ENCODE measurements around the gene CD200.

CD200 gene

DNA sequence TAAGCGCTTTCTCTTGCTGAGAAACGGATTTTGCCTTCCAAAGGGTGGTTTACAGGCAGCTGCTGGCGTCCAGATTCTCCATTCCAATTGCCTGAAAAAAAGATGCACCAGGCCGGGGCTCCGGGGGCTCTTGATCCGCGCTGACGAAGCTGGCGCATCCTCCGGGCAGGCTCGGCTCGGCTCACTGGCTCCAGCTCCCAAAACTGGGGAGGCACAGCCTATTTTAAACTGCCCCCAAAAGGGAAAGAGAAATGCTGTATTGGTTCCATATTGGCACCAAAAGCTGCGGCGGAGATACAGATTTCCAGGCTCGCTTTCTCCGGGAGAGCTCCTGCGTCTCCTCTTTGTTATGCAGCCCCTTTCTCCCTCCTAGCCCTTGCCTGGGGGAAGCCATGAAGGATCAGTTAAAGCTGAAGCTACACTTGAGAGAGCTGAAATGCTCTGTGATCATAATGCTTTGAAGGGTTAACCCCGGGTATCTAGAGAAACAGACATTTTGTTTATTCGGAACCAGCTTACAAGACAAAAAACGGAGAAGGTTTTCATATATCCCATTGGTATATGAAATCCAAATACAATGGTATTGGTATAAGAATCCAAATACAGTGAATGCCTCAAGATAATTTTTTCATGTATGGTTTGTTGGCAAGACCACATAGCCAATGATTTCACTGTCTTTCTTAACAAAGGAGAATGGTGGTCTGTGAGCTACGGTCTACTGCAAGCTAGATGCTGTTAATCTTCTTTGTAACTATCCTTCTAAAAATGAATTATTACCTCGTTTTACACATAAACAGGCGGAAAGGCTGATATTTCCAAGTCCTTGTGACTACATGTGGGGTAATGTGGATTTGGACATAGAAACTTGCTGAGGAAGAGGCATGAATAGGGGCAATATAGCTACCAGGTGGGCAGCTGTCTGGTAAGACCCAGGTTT lies 693 bp downstream of the CD200 start:
- DNase-seq = no peak

DNA sequence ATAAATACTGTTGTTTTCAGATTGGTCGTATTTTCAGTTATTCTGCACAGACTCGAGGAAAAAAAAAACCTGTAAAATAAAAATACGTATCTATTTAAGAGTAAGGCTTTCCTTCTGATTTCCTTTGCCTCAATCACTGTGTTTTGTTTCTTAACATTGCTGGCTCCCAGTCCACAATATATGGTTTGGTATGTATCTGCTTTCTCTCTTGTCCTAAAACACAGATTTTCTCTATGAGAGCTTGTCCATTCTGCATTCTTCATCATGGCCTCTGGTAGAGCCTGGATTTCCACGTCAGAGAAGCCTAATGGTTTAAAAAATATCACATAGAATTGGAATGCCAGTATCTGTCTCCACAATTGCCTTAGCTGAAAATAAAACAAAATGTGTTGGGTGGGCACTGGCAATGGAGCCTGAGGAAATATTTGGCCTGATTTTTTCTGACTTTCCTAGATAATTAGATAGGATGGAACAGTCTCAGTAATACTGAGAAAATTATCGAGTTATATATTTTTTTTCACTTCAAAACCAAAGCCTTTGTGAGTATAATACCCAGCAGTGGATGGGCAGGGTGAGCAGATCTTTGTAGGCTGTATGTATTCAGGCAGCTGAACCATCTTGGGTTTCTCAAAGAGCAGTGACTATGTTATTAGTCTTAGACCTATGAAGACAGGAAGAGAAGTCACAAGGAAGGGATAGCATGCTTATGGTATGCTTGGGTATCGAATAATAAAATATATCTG lies 1.9 kb downstream of the CD200 start:
- no peak for DNase-seq

DNA sequence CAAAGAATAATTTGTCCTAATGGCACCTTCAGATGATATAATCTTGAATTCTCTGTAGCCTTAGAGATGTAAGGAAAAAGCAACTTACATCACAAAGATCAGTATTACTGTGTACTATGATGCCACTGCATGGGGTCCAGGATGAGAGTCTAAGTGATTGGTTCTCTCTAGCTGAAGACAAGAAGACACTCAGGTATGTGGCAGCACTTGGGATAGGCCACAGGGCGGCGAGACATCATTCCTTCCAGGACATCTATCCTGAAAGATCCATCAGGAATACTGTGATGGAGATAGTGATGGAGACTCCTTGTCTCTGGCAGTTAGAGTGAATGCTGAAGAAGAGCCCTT lies 2.5 kb downstream of the CD200 start:
- DNase-seq = no peak

DNA sequence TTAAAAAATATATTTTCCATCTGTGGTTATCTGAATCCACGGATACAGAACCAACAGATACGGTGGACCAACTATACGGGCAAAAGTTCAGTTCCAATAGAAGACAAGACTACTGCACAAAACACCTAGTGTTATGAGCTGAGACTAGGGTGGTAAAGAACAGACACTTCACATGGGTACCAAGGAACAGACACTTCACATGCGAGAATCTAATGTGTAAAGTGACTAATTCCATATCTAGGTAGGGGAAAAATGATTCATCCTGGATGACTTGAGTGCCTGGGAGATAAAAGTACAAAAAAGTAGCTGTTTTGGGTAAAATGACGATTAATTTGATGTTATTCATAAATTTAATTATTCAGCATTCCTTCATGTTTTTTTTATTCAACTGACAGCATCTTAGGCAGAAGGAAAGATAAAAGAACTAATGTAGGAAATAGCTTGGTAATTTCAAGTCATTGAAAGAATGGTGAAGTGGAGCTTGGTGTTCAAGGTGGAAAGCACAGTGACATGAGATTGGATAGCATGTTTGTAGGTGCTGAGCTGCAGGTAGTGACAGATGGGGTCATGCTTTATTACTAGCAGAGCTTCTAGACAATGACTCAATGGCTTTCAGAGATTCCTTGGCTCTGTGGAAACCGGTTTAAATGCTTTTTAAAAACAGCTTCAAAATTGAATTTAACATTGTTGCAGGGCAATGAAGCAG lies 5.2 kb downstream of the CD200 start:
- DNase-seq = no peak

DNA sequence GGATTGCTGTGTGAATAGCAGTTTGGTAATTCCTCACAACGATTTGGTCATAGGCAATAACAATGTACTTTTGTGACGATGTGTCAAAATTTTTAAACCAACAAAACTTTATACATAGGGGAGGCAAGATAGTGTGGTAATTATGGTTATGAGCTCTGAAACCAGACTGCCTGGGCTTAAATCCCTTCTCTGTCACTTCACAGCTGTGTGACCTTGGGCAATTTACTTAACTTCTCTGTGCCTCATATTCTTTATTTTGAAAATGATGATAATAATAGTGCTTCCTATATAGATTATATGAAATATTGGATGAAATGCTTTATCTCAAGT lies 5.7 kb downstream of the CD200 start:
- no peak for DNase-seq

- no peak for DNase-seq
Observed at GRCh38 chr3:112339134-112339533, 6.2 kb downstream of the CD200 start.

DNA sequence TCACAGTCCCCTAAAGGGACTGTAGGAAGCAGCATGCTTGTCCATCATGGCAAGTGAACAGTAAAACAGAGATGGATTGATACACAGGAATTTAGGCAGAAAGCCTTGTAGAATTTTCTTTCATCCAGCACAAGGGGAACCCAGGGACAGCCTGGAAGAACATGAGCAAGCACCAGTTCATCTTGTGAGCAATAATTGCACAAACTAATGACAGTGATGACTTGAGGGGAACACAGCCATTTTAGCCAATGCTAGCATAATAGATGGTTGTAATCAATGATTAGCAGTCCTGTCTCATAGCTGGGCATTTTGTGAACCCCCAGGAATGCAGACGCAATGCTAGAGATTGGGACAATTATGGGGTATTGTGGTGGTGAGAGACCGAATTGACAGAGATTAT lies 6.7 kb downstream of the CD200 start:
- no peak for DNase-seq

DNA sequence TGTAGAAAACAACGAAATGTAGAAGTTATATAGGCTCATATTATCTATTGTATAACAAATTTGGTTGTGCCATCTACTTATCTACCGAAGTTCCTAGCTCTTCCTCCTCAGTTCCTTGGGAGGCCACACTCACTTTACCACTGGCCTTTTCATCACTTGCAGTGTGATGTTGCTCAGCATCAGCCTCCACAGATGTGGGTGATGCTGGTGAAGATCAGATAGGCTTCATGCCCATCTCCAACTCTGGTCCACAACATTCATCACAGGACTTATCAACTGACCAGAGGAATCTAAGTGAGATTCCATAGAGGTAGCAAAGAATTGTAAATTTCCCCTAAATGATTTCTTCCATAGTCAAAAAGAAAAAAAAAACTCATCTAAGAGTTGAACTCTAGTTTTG lies 8.4 kb downstream of the CD200 start:
- no peak for DNase-seq

DNA sequence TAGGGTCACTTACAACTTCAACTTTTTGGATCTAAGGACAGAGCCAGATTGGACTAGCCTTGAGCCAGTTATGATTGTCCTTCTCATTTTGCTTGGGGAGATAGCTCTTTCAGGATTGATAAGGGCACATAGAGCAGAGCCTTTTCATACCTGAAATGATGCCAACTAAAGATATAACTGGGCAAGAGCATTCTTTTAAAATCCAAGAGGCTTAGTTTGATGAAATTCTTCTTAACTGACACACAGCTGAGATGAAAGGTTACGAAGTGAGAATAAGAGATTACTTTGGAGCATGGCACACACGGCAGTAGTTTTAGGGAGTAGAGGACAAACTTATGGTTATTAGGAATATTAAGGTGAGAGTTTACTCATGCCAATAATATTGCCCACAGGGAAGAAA lies 12.7 kb downstream of the CD200 start:
- no peak for DNase-seq

DNA sequence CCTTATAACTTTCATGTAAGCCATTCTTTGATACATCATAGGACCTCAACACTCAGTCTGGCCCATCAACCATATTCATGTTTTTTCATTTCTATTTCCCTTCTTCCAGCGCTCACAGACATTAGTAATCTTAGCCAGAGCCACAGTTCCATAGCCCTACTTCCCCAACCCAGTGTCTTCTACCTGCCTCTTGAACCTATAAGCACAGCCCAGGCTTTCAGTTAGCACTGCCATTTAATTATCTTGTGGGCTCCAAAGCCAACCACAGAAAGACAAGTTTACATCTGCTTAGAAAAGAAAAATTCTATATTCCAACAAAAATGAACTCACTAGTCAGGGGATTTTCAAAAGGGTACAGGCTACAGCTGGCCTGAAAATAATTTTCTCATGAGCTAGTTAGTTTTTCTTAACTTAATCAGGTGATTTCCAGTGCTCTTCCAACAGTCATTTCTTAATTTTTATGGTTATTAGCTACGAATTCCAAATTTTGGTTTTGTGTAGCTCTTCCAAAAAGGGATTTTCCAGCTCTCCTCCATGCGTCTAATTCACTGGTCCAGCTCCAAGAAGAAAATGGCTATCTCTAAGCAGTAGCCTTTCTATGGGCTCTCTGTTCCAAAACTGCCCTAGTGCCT lies 13.7 kb downstream of the CD200 start:
- DNase-seq = no peak

GRCh38 chr3:112348943-112349342 lies 16.0 kb downstream of the CD200 start:
- DNase-seq = no peak

DNA sequence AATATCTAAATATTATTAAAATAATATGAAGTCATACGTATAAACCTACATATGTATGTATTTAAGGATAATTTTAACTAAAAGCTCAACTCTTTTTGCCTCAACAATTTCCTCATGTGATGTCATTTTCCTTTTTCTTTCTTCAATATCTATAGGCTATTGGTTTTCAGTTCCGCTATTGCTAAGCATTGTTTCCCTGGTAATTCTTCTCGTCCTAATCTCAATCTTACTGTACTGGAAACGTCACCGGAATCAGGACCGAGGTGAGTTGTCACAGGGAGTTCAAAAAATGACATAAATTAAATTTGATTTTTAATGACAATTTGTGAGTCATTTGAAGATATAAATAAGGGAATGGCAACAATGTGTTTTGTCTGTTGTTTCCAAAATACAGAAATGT lies 16.6 kb downstream of the CD200 start:
- DNase-seq = no peak

DNA sequence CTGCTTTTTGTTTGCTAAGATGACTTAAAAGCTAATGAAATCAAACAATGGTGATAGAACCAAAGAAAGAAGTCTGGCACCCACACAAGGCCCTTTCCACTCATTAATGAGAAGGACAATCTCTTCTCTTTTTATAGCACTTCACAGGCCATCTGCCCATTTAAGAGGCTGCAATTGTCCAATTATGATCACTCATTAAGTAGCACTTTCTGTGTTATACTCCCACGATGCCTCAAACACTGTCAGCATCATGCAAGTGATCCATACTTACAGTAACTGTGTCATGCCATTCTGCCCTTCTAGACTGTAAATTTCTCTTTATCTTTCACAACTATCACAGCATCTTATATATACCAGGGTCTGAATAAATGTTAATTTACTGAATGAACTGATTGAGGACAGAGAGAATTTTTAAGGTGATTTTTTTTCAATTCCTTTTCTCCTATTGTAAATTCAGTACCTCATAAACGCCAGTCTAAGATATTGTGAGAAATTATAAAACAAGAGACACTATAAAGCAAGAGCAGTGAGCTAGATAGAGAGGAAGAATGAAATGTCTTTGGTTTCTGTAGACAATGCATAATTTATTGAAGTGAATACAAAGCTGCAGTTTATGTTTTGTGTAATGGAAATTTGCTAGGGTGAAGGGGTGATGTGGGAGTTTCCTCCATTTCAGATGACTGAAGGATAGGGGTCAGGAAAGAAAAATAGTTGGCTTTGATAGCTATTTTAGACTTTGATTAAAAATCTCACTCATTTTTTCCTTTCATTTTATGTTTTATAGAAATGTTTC lies 17.3 kb downstream of the CD200 start:
- no peak for DNase-seq

DNA sequence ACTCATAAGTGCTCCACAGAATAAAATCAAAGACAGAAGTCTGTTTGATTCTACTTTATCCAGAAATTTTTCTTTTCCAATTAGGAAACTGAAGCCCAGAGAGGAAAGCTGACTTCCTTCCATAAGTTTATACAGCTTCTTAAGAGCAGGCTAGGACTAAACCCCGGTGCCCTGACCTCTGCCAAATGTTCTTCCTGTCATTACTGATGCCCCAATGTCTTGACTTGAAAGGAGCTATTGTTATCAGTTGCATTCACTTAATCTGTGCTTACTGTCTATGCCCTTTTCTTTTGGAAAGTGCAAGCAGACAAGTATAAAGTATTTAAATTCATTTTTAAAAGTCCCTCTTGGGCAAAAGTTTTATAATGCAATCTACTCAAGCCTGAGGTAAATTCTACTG lies 18.1 kb downstream of the CD200 start:
- DNase-seq = no peak

- DNase-seq = no peak
Observed at GRCh38 chr3:112351823-112352222, 18.9 kb downstream of the CD200 start.

GRCh38 chr3:112352720-112353119 lies 19.8 kb downstream of the CD200 start:
- no peak for DNase-seq

GRCh38 chr3:112353365-112353764 lies 20.4 kb downstream of the CD200 start:
- DNase-seq = no peak

GRCh38 chr3:112354642-112355306 lies 21.8 kb downstream of the CD200 start:
- DNase-seq = no peak

DNA sequence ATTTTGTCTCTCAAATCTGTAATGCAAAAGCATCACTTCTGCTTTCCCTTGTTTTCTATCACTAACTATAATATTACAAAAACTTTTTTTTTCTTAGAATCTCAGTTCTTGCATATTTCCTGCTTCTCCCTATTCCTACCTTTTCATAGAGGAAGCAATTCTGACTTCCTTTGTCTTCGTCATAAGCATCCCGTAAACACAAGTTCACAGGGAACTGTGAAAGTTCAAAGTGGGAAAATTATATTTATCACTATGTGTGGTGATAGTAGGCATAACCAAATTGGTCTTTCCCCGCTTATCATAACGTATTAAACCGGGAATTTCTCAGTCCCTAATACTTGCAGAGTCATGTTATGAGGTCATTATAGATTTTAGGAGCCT lies 22.3 kb downstream of the CD200 start:
- DNase-seq = no peak

GRCh38 chr3:112357930-112358780 lies 25.2 kb downstream of the CD200 start:
- no peak for DNase-seq

DNA sequence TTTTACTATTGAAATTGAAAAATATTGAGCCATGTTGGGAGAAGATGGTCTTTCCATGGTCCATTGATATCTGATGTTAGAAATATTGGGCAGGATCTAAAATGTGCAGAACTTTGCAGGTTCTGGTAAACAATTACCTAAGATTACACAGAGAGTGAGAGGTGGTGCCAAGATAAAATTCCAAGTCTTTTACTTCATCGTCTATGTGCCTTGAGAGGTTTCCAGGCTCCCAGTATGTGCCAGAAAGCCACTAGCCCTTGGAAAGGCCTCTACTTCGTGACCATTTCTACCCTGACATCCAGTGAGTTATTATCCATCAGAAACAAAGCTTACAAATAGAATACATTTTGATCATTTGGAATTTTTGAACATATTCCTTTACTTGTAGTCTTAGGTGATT lies 27.6 kb downstream of the CD200 start:
- no peak for DNase-seq
